Endothelial cell (in vitro differentiated cells): ENCODE data around the gene ZNF839. TPM values are rescaled to one million over a fixed set of nuclear protein-coding genes. Genes with fewer than 3 reads are reported as not detected.

Experiments
- DNase-seq: peaks from one replicate; pipeline ENCODE4 v3.0.0; 2021; ENCODE audit warnings: low spot score
- H3K27ac Mint-ChIP-seq: one replicate; pipeline ENCODE4 v1.8.0; 2021; ENCODE audit warnings: mixed read lengths, inconsistent platforms; ENCODE audit not compliant: unreplicated experiment
- H3K27me3 Mint-ChIP-seq: one replicate; pipeline ENCODE4 v1.8.0; 2021; ENCODE audit warnings: mild to moderate bottlenecking, moderate library complexity, mixed read lengths, inconsistent platforms; ENCODE audit not compliant: unreplicated experiment
- H3K36me3 Mint-ChIP-seq: one replicate; pipeline ENCODE4 v1.8.0; 2021; ENCODE audit warnings: mild to moderate bottlenecking, low read depth, mixed read lengths, inconsistent platforms; ENCODE audit not compliant: unreplicated experiment
- H3K4me1 Mint-ChIP-seq: one replicate; pipeline ENCODE4 v1.8.0; 2021; ENCODE audit warnings: mild to moderate bottlenecking, mixed read lengths, inconsistent platforms; ENCODE audit not compliant: unreplicated experiment
- H3K4me3 Mint-ChIP-seq: one replicate; pipeline ENCODE4 v1.8.0; 2021; ENCODE audit warnings: mild to moderate bottlenecking, mixed read lengths, inconsistent platforms; ENCODE audit not compliant: unreplicated experiment
- H3K9me3 Mint-ChIP-seq: one replicate; pipeline ENCODE4 v1.8.0; 2021; ENCODE audit warnings: mixed read lengths, inconsistent platforms; ENCODE audit not compliant: unreplicated experiment
- total RNA-seq: library from RNA; stranded (reverse); fragmentation: NEBNext Ultra II Directional; extraction: Animal tissue kit (Norgen Biotek cat#: 25700); gene quantifications from one replicate; pipeline ENCODE4 v1.2.1, GENCODE V29; 2021; ENCODE audit not compliant: unreplicated experiment
- TF ChIP-seq, protein P1 (sequence below): fragments of 200-600 bp; sonication (generic); IDR thresholded peaks from one replicate; pipeline ENCODE4 v1.5.0; 2021; ENCODE audit warnings: antibody characterized with exemption; ENCODE audit not compliant: unreplicated experiment

ZNF839 gene
- total RNA-seq, 1 donor from 2014 or later, result 18.5 TPM

DNA sequence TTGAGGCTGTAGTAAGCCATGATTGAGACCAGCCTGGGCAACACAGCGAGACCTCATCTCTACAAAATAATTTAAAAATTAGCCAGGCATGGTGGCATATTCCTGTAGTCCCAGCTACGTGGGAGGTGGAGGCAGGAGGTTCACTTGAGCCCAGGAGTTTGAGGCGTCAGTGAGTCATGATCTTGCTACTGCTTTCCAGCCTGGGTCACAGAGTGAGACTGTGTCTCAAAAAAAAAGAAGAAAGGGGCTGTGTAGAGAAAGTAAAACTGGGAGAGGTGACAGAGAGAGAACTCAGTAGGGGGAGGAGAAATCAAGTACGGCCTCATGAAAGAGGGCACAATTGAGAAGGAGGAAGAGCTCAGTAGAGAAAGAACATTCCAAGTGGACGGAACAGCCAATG, 55.6 kb downstream of the ZNF839 start:
- H3K27me3 Mint-ChIP-seq, result peaks cover 5% of the 10 kb centered on the region
- no peak overlapping the region for H3K4me3 Mint-ChIP-seq
- H3K36me3 Mint-ChIP-seq, result peaks cover 21% of the 10 kb centered on the region
- TF ChIP-seq, protein P1, sequence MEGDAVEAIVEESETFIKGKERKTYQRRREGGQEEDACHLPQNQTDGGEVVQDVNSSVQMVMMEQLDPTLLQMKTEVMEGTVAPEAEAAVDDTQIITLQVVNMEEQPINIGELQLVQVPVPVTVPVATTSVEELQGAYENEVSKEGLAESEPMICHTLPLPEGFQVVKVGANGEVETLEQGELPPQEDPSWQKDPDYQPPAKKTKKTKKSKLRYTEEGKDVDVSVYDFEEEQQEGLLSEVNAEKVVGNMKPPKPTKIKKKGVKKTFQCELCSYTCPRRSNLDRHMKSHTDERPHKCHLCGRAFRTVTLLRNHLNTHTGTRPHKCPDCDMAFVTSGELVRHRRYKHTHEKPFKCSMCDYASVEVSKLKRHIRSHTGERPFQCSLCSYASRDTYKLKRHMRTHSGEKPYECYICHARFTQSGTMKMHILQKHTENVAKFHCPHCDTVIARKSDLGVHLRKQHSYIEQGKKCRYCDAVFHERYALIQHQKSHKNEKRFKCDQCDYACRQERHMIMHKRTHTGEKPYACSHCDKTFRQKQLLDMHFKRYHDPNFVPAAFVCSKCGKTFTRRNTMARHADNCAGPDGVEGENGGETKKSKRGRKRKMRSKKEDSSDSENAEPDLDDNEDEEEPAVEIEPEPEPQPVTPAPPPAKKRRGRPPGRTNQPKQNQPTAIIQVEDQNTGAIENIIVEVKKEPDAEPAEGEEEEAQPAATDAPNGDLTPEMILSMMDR, result no peak
- peaks cover 16% of the 10 kb centered on the region for H3K4me1 Mint-ChIP-seq
- no peak overlapping the region for H3K27ac Mint-ChIP-seq
- DNase-seq, result no peak
- no peaks in the 10 kb centered on the region for H3K9me3 Mint-ChIP-seq

- H3K27ac Mint-ChIP-seq, result no peak overlapping the region
- no peak for DNase-seq
- no peaks in the 10 kb centered on the region for H3K9me3 Mint-ChIP-seq
- H3K4me3 Mint-ChIP-seq, result no peak overlapping the region
- TF ChIP-seq, protein P1, result no peak
- no peaks in the 10 kb centered on the region for H3K27me3 Mint-ChIP-seq
- H3K36me3 Mint-ChIP-seq, result peaks cover 24% of the 10 kb centered on the region
- peaks cover 16% of the 10 kb centered on the region for H3K4me1 Mint-ChIP-seq
These were observed 58.1 kb downstream of the ZNF839 start for GRCh38 chr14:102377696-102378095.

GRCh38 chr14:102378830-102379229, 59.3 kb downstream of the ZNF839 start:
- Mint-ChIP-seq H3K27me3 (no peaks in the 10 kb centered on the region), H3K4me1 (peaks cover 16% of the 10 kb centered on the region), H3K27ac (no peak overlapping the region), H3K9me3 (no peaks in the 10 kb centered on the region), H3K4me3 (peak overlapping the region; percentile 63), H3K36me3 (peaks cover 24% of the 10 kb centered on the region)
- no peak for DNase-seq
- TF ChIP-seq, protein P1, result no peak

GRCh38 chr14:102387086-102387485, 67.5 kb downstream of the ZNF839 start:
- H3K9me3 Mint-ChIP-seq, result no peaks in the 10 kb centered on the region
- H3K4me3 Mint-ChIP-seq, result no peak overlapping the region
- no peak for DNase-seq
- peaks cover 5% of the 10 kb centered on the region for H3K36me3 Mint-ChIP-seq
- H3K27me3 Mint-ChIP-seq, result no peaks in the 10 kb centered on the region
- H3K4me1 Mint-ChIP-seq, result peaks cover 5% of the 10 kb centered on the region
- no peak overlapping the region for H3K27ac Mint-ChIP-seq
- TF ChIP-seq, protein P1, result no peak

- Mint-ChIP-seq H3K4me3 (no peak overlapping the region), H3K36me3 (peaks cover 9% of the 10 kb centered on the region), H3K27me3 (no peaks in the 10 kb centered on the region), H3K4me1 (peaks cover 7% of the 10 kb centered on the region), H3K27ac (no peak overlapping the region), H3K9me3 (no peaks in the 10 kb centered on the region)
- DNase-seq, result no peak
- TF ChIP-seq, protein P1, result no peak
These were observed 69.7 kb downstream of the ZNF839 start for GRCh38 chr14:102389246-102389645.
